MCF 10A (cell line): ENCODE data around the gene ZBED4. TPM values are rescaled to one million over a fixed set of nuclear protein-coding genes. Genes with fewer than 3 reads are reported as not detected.

Experiments used
- BruUV-seq: library from RNA; stranded (reverse); fragments of 400-500 nt; replicated peaks from 2 replicates; lab custom pipeline; 2021; lab: Mats Ljungman, UMichigan
- CTCF ChIA-PET: fragments of 300-600 bp; sonication (Branson Sonifier 250); formaldehyde crosslinking; extraction: SDS; loops from one replicate; lab custom pipeline; 2021; ENCODE audit warnings: antibody characterized with exemption, inconsistent platforms; lab: Yijun Ruan, JAX
- POLR2A ChIA-PET: fragments of 300-600, 350-650 bp; sonication (Branson Sonifier 250); formaldehyde crosslinking; extraction: SDS; loops from one replicate; lab custom pipeline; 2020; ENCODE audit warnings: antibody characterized with exemption, inconsistent platforms; lab: Yijun Ruan, JAX
- DNase-seq: peaks from one replicate; pipeline ENCODE4 v3.0.0-alpha.2; 2018; ENCODE audit not compliant: unreplicated experiment
- H3K27ac Mint-ChIP-seq: one replicate; pipeline ENCODE4 v1.8.0; 2022; ENCODE audit warnings: mild to moderate bottlenecking, low read depth, mixed read lengths; ENCODE audit not compliant: unreplicated experiment
- H3K27me3 Mint-ChIP-seq: one replicate; pipeline ENCODE4 v1.8.0; 2022; ENCODE audit warnings: mixed read lengths; ENCODE audit not compliant: insufficient read depth, unreplicated experiment
- H3K36me3 Mint-ChIP-seq: one replicate; pipeline ENCODE4 v1.8.0; 2022; ENCODE audit warnings: mild to moderate bottlenecking, moderate library complexity, mixed read lengths; ENCODE audit not compliant: insufficient read depth, unreplicated experiment
- H3K4me1 Mint-ChIP-seq: one replicate; pipeline ENCODE4 v1.8.0; 2022; ENCODE audit warnings: mixed read lengths; ENCODE audit not compliant: insufficient read depth, unreplicated experiment
- H3K4me3 Mint-ChIP-seq: one replicate; pipeline ENCODE4 v1.8.0; 2022; ENCODE audit warnings: mild to moderate bottlenecking, moderate library complexity, mixed read lengths; ENCODE audit not compliant: unreplicated experiment
- H3K9me3 Mint-ChIP-seq: one replicate; pipeline ENCODE4 v1.8.0; 2022; ENCODE audit warnings: mixed read lengths; ENCODE audit not compliant: unreplicated experiment
- CTCF ChIP-seq: fragments of 200-600 bp; IDR thresholded peaks from one replicate; pipeline ENCODE4 v1.8.0; 2022; ENCODE audit warnings: antibody characterized with exemption, mild to moderate bottlenecking; ENCODE audit not compliant: unreplicated experiment
- intact Hi-C: fragments of 100-400 bp; cut with micrococcal nuclease; formaldehyde crosslinking; loops from 2 replicates; pipeline ENCODE4 v1.14.1; 2022
- total RNA-seq: library from RNA; stranded (reverse); gene quantifications from 2 replicates; pipeline ENCODE4 v1.2.3, GENCODE V29; 2022

The ZBED4 gene
- total RNA-seq, 1 experiment from 2014 or later: 16.4 TPM

GRCh38 chr22:49878206-49878605, 24.6 kb downstream of the ZBED4 start:
- H3K36me3 Mint-ChIP-seq: peaks cover 42% of the 10 kb centered on the region
- H3K27ac Mint-ChIP-seq: no peak overlapping the region
- ChIA-PET CTCF (no interaction called here), POLR2A (no interaction called here)
- H3K27me3 Mint-ChIP-seq: no peaks in the 10 kb centered on the region
- no peak overlapping the region for H3K4me3 Mint-ChIP-seq
- H3K9me3 Mint-ChIP-seq: no peaks in the 10 kb centered on the region
- intact Hi-C loops: no loop called here
- no TSS peak for BruUV-seq
- no peaks in the 10 kb centered on the region for H3K4me1 Mint-ChIP-seq
- no peak for DNase-seq
- no peak for TF ChIP-seq CTCF

DNA sequence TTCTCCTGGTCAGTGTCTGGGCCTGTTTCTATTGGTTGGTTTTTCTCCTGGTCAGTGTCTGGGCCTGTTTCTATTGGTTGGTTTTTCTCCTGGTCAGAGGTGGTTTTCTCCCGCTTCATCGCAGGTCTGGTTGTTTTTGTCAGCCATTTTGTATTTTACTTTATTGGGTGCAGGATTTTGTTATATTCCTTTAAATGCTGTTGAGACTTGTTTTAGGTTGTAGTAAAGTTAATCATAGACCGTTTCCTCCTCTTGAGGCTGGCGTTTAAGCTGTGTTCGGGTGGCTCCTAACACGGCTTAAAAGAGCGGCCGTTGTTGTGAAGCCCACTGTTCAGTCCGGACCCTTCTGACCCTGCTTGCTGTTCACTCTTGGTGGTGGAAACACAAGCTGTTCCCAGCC, 26.2 kb downstream of the ZBED4 start:
- H3K27me3 Mint-ChIP-seq: no peaks in the 10 kb centered on the region
- no peak overlapping the region for H3K4me3 Mint-ChIP-seq
- no peak for TF ChIP-seq CTCF
- no peaks in the 10 kb centered on the region for H3K4me1 Mint-ChIP-seq
- H3K9me3 Mint-ChIP-seq: no peaks in the 10 kb centered on the region
- no peak for DNase-seq
- H3K36me3 Mint-ChIP-seq: peaks cover 35% of the 10 kb centered on the region
- BruUV-seq: no TSS peak
- intact Hi-C loops: no loop called here
- ChIA-PET CTCF (no interaction called here), POLR2A (interaction anchor here (0.5 kb wide), 1 partner anchor 203 kb away, joined by 3 read pairs; no protein-coding TSS in a partner anchor)
- peak overlapping the region; percentile 46 for H3K27ac Mint-ChIP-seq

GRCh38 chr22:49880281-49880680, 26.6 kb downstream of the ZBED4 start:
- Mint-ChIP-seq H3K4me1 (no peaks in the 10 kb centered on the region), H3K27ac (peak overlapping the region; percentile 46), H3K4me3 (no peak overlapping the region), H3K36me3 (peaks cover 35% of the 10 kb centered on the region), H3K27me3 (no peaks in the 10 kb centered on the region), H3K9me3 (no peaks in the 10 kb centered on the region)
- BruUV-seq: no TSS peak
- no peak for TF ChIP-seq CTCF
- no peak for DNase-seq
- intact Hi-C loops: no loop called here
- POLR2A ChIA-PET: interaction anchor here (0.5 kb wide), 1 partner anchor 203 kb away, joined by 3 read pairs; no protein-coding TSS in a partner anchor
- CTCF ChIA-PET: no interaction called here

- Mint-ChIP-seq H3K36me3 (peaks cover 45% of the 10 kb centered on the region), H3K4me1 (no peaks in the 10 kb centered on the region), H3K27me3 (no peaks in the 10 kb centered on the region), H3K4me3 (no peak overlapping the region), H3K27ac (no peak overlapping the region), H3K9me3 (no peaks in the 10 kb centered on the region)
- POLR2A ChIA-PET: interaction anchor here (1.3 kb wide), 1 partner anchor 10 kb away, joined by 4 read pairs; no protein-coding TSS in a partner anchor
- no peak for DNase-seq
- intact Hi-C loops: no loop called here
- CTCF ChIA-PET: interaction anchor here (0.9 to 1.0 kb wide), 2 partner anchors 12 to 149 kb away, joined by 4 read pairs; no protein-coding TSS in a partner anchor
- TF ChIP-seq CTCF: no peak
- BruUV-seq: no TSS peak
Measured at GRCh38 chr22:49881856-49882255, 28.2 kb downstream of the ZBED4 start.
